SK-N-SH (cell line): Measurements from ENCODE around the gene CRTC3. TPM values are rescaled to one million over a fixed set of nuclear protein-coding genes. Genes with fewer than 3 reads are reported as not detected.

ENCODE experiments used
- CTCF ChIA-PET: fragments of 300-600, 350-600 bp; formaldehyde crosslinking; extraction: SDS; loops from one replicate; lab custom pipeline; 2021; lab: Yijun Ruan, JAX
- POLR2A ChIA-PET: fragments of 350-600 bp; sonication (Branson Sonifier 250); formaldehyde crosslinking; extraction: SDS; loops from one replicate; lab custom pipeline; 2020; ENCODE audit warnings: antibody characterized with exemption, inconsistent platforms; lab: Yijun Ruan, JAX
- DNase-seq: peaks from one replicate; pipeline ENCODE4 v3.0.0; 2012
- H2AFZ ChIP-seq: fragments of 200-600 bp; sonication (generic); 2 replicates; pipeline ENCODE4 v1.8.1; 2016; ENCODE audit warnings: antibody characterized with exemption, mild to moderate bottlenecking, low read depth
- H3F3A ChIP-seq: fragments of 200-600 bp; sonication (generic); replicated peaks from 2 replicates; pipeline ENCODE3; 2016; ENCODE audit warnings: antibody characterized with exemption, mild to moderate bottlenecking; ENCODE audit not compliant: insufficient read depth
- H3K27ac ChIP-seq, 2 experiments: fragments of 200-500 bp in 1 of 2; fragments of 200-600 bp in 1 of 2; sonication (Bioruptor generic) in 1 of 2; sonication (generic), shearing (Covaris generic) in 1 of 2; 2 replicates each; pipeline versions ENCODE4 v1.5.1 to v1.6.1; 2014 to 2016; ENCODE audit warnings: low read depth in 2 of 2, inconsistent platforms in 1 of 2, low read length in 1 of 2, mild to moderate bottlenecking in 1 of 2, mixed read lengths in 1 of 2
- H3K27me3 ChIP-seq: fragments of 200-600 bp; sonication (generic), shearing (Covaris generic); 2 replicates; pipeline ENCODE4 v1.6.1; 2016; ENCODE audit warnings: mixed run types; ENCODE audit not compliant: insufficient read depth
- H3K36me3 ChIP-seq, 2 experiments: fragments of 200-500 bp in 1 of 2; fragments of 200-600 bp in 1 of 2; sonication (Bioruptor generic) in 1 of 2; sonication (generic) in 1 of 2; replicated peaks in 1 of 2; 2 replicates each; pipeline versions ENCODE3 to v1.5.1; 2014 to 2016; ENCODE audit warnings: low read length in 1 of 2, mild to moderate bottlenecking in 1 of 2; ENCODE audit not compliant: insufficient read depth in 2 of 2, control insufficient read depth in 1 of 2
- H3K4me1 ChIP-seq, 2 experiments: fragments of 200-500 bp in 1 of 2; fragments of 200-600 bp in 1 of 2; sonication (Bioruptor generic) in 1 of 2; sonication (generic), shearing (Covaris generic) in 1 of 2; 2 replicates each; pipeline versions ENCODE4 v1.5.1 to v1.6.1; 2014 to 2016; ENCODE audit warnings: low read depth in 1 of 2, low read length in 1 of 2, mixed run types in 1 of 2; ENCODE audit not compliant: insufficient read depth in 2 of 2, control insufficient read depth in 1 of 2
- H3K4me2 ChIP-seq: fragments of 200-600 bp; sonication (generic), shearing (Covaris generic); 2 replicates; pipeline ENCODE4 v1.6.1; 2017; ENCODE audit warnings: mixed run types
- H3K4me3 ChIP-seq, 2 experiments: fragments of 200-500 bp in 1 of 2; fragments of 200-600 bp in 1 of 2; sonication (Bioruptor generic) in 1 of 2; sonication (generic), shearing (Covaris generic) in 1 of 2; 2 replicates each; pipeline versions ENCODE4 v1.5.1 to v1.8.1; 2014 to 2016; ENCODE audit warnings: low read depth in 2 of 2, inconsistent platforms in 1 of 2, low read length in 1 of 2, mild to moderate bottlenecking in 1 of 2, mixed read lengths in 1 of 2, moderate library complexity in 1 of 2
- H3K79me2 ChIP-seq: fragments of 200-600 bp; sonication (generic); 2 replicates; pipeline ENCODE4 v1.8.1; 2017; ENCODE audit warnings: mild to moderate bottlenecking; ENCODE audit not compliant: insufficient read depth
- H3K9ac ChIP-seq: fragments of 200-600 bp; sonication (generic); 2 replicates; pipeline ENCODE4 v1.6.1; 2017; ENCODE audit warnings: mixed run types
- H3K9me2 ChIP-seq: fragments of 200-600 bp; sonication (generic); 2 replicates; pipeline ENCODE4 v1.6.1; 2017; ENCODE audit warnings: mixed run types
- H3K9me3 ChIP-seq: fragments of 200-600 bp; sonication (generic); 2 replicates; pipeline ENCODE4 v1.6.1; 2017; ENCODE audit warnings: mixed run types, mild to moderate bottlenecking, moderate library complexity
- H4K20me1 ChIP-seq: fragments of 200-600 bp; sonication (generic); 2 replicates; pipeline ENCODE4 v1.6.1; 2017; ENCODE audit warnings: mild to moderate bottlenecking, mixed run types; ENCODE audit not compliant: insufficient read depth
- CTCF ChIP-seq: fragments of 200-600 bp; sonication (generic); IDR thresholded peaks from 2 replicates; pipeline ENCODE4 v1.6.1; 2017; ENCODE audit warnings: antibody characterized with exemption, mild to moderate bottlenecking, moderate library complexity
- ELF1 ChIP-seq: IDR thresholded peaks from 2 replicates; pipeline ENCODE4 v1.4.0; 2012
- EP300 ChIP-seq, 2 experiments: IDR thresholded peaks; 2 replicates each; pipeline versions ENCODE4 v1.4.0 to v1.6.1; 2012; ENCODE audit warnings: borderline replicate concordance in 1 of 2, low read depth in 1 of 2, low read length in 1 of 2
- EZH2phosphoT487 ChIP-seq: fragments of 200-600 bp; sonication (generic); IDR thresholded peaks from 2 replicates; pipeline ENCODE4 v1.6.1; 2017; ENCODE audit warnings: low read depth, mixed run types, mild to moderate bottlenecking, antibody characterized with exemption, moderate library complexity, borderline replicate concordance
- FOSL2 ChIP-seq: IDR thresholded peaks from 2 replicates; pipeline ENCODE4 v1.4.0; 2012; ENCODE audit warnings: low read depth, mild to moderate bottlenecking, moderate library complexity, borderline replicate concordance
- FOXJ3 ChIP-seq: sonication (generic); formaldehyde crosslinking; IDR thresholded peaks from 2 replicates; pipeline ENCODE4 v1.5.1; 2020; ENCODE audit warnings: mild to moderate bottlenecking, missing genetic modification reagents
- FOXM1 ChIP-seq: IDR thresholded peaks from 2 replicates; pipeline ENCODE4 v1.4.0; 2012; ENCODE audit warnings: low read depth, mild to moderate bottlenecking
- GABPA ChIP-seq: IDR thresholded peaks from 2 replicates; pipeline ENCODE4 v1.4.0; 2012; ENCODE audit warnings: low read depth, mild to moderate bottlenecking
- GATA2 ChIP-seq: sonication (generic); formaldehyde crosslinking; IDR thresholded peaks from 2 replicates; pipeline ENCODE4 v1.5.0; 2020; ENCODE audit warnings: mild to moderate bottlenecking, missing genetic modification reagents
- IRF3 ChIP-seq: fragments of 150-350 bp; IDR thresholded peaks from 2 replicates; pipeline ENCODE4 v1.6.1; 2016; ENCODE audit warnings: mild to moderate bottlenecking, low read depth, low read length
- JUND ChIP-seq: IDR thresholded peaks from 2 replicates; pipeline ENCODE4 v1.4.0; 2012
- MAX ChIP-seq: IDR thresholded peaks from 2 replicates; pipeline ENCODE4 v1.4.0; 2012; ENCODE audit warnings: low read depth
- MXI1 ChIP-seq: IDR thresholded peaks from 2 replicates; pipeline ENCODE4 v1.6.1; 2012; ENCODE audit warnings: mild to moderate bottlenecking, low read depth, low read length, improper control_type of control experiment
- NFIC ChIP-seq: IDR thresholded peaks from 2 replicates; pipeline ENCODE4 v1.4.0; 2012; ENCODE audit warnings: borderline replicate concordance
- RCOR1 ChIP-seq: fragments of 150-350 bp; IDR thresholded peaks from 2 replicates; pipeline ENCODE4 v1.6.1; 2017; ENCODE audit warnings: antibody characterized with exemption, low read length
- RFX5 ChIP-seq: IDR thresholded peaks from 2 replicates; pipeline ENCODE4 v1.6.1; 2012; ENCODE audit warnings: mild to moderate bottlenecking, improper control_type of control experiment, low read length
- SIN3A ChIP-seq: IDR thresholded peaks from 2 replicates; pipeline ENCODE4 v1.6.1; 2012; ENCODE audit warnings: low read depth, mild to moderate bottlenecking, low read length, moderate library complexity, borderline replicate concordance
- SMC3 ChIP-seq: IDR thresholded peaks from 2 replicates; pipeline ENCODE4 v1.6.1; 2012; ENCODE audit warnings: low read depth, low read length, improper control_type of control experiment
- TCF12 ChIP-seq: IDR thresholded peaks from 2 replicates; pipeline ENCODE4 v1.4.0; 2012
- TEAD4 ChIP-seq: IDR thresholded peaks from 2 replicates; pipeline ENCODE4 v1.4.0; 2012; ENCODE audit warnings: mild to moderate bottlenecking, borderline replicate concordance; ENCODE audit not compliant: insufficient read depth
- USF2 ChIP-seq: fragments of 150-350 bp; IDR thresholded peaks from 2 replicates; pipeline ENCODE4 v1.6.1; 2017; ENCODE audit warnings: antibody characterized with exemption, low read length, low read depth, borderline replicate concordance
- YY1 ChIP-seq: IDR thresholded peaks from 2 replicates; pipeline ENCODE4 v1.4.0; 2012; ENCODE audit warnings: low read depth, mild to moderate bottlenecking
- ZBTB33 ChIP-seq: IDR thresholded peaks from 2 replicates; pipeline ENCODE4 v1.4.0; 2012; ENCODE audit warnings: low read depth, borderline replicate concordance
- WGBS: methylation state at CpG from one replicate; pipeline ENCODE4 v1.1.6; 2017; ENCODE audit warnings: low lambda C conversion rate; 5-methylcytosine and 5-hydroxymethylcytosine counted together
- polyA plus RNA-seq, 3 experiments: library from polyadenylated mRNA; depleted of rRNA; stranded (reverse); fragments of >200 nt; gene quantifications; 2 replicates each; pipeline ENCODE4 v1.2.3, GENCODE V29; 2012

The CRTC3 gene
- polyA plus RNA-seq, 1 of the 3 experiments (the other 2 are of a cell fraction): 16.7 TPM

GRCh38 chr15:90489944-90490343, 39.8 kb upstream of the CRTC3 start:
- H3K27ac ChIP-seq: no peak overlapping the region
- peaks cover 65 to 96% of the 10 kb centered on the region in 2 experiments for H3K36me3 ChIP-seq
- H3K4me3 ChIP-seq: no peak overlapping the region
- no peaks in the 10 kb centered on the region for H4K20me1 ChIP-seq
- H3F3A ChIP-seq: peaks cover 14% of the 10 kb centered on the region
- H3K9me3 ChIP-seq: no peaks in the 10 kb centered on the region
- TF ChIP-seq FOSL2 (no peak), SMC3 (no peak), RCOR1 (no peak), FOXM1 (no peak), EP300 (IDR thresholded peaks at IDR 0.05; ENCODE audit: borderline replicate concordance in 1 of 2, low read depth in 1 of 2, low read length in 1 of 2) (no peak), MAX (no peak), GABPA (no peak), EZH2phosphoT487 (no peak), ZBTB33 (no peak), ELF1 (no peak), NFIC (no peak), USF2 (no peak), RFX5 (no peak), TEAD4 (no peak), GATA2 (CRISPR knock-in tag) (no peak), YY1 (no peak)
- H3K4me1 ChIP-seq: no peaks in the 10 kb centered on the region
- H3K9ac ChIP-seq: no peak overlapping the region
- no peak overlapping the region for H2AFZ ChIP-seq
- POLR2A ChIA-PET: no interaction called here
- 96% methylated on average over 2 of the region's 2 CpGs for WGBS
- peaks cover 3% of the 10 kb centered on the region; the same call in 1 of the 2 replicates for H3K79me2 ChIP-seq
- CTCF ChIA-PET: interaction anchor here (1.1 to 3.8 kb wide), 6 partner anchors 8 to 396 kb away, joined by 3 to 17 read pairs (median 4); no protein-coding TSS in a partner anchor
- no peaks in the 10 kb centered on the region for H3K27me3 ChIP-seq
- H3K9me2 ChIP-seq: no peaks in the 10 kb centered on the region
- no peak for DNase-seq
- no peak overlapping the region for H3K4me2 ChIP-seq

GRCh38 chr15:90493647-90494046, 36.1 kb upstream of the CRTC3 start:
- Histone ChIP-seq H3K27ac (no peak overlapping the region), H3K9me2 (no peaks in the 10 kb centered on the region), H3K79me2 (no peaks in the 10 kb centered on the region), H3K9ac (no peak overlapping the region), H3K4me3 (no peak overlapping the region), H3K9me3 (no peaks in the 10 kb centered on the region), H3K4me2 (no peak overlapping the region), H3K4me1 (no peaks in the 10 kb centered on the region), H4K20me1 (no peaks in the 10 kb centered on the region), H2AFZ (no peak overlapping the region), H3K27me3 (no peaks in the 10 kb centered on the region), H3F3A (peaks cover 16% of the 10 kb centered on the region), H3K36me3 (peaks cover 76 to 86% of the 10 kb centered on the region in 2 experiments)
- ChIA-PET POLR2A (no interaction called here), CTCF (no interaction called here)
- no peak for DNase-seq
- TF ChIP-seq IRF3: no peak
- TF ChIP-seq CTCF: no peak
- TF ChIP-seq EZH2phosphoT487: no peak
- TF ChIP-seq FOSL2: no peak
- no peak for TF ChIP-seq RFX5
- no peak for TF ChIP-seq JUND
- no peak for TF ChIP-seq RCOR1
- no peak for TF ChIP-seq TCF12
- TF ChIP-seq FOXJ3 (CRISPR knock-in tag): no peak
- no peak for TF ChIP-seq FOXM1
- no peak for TF ChIP-seq SIN3A
- TF ChIP-seq MXI1: no peak
- no peak for TF ChIP-seq ELF1
- TF ChIP-seq EP300 (IDR thresholded peaks at IDR 0.05; ENCODE audit: borderline replicate concordance in 1 of 2, low read depth in 1 of 2, low read length in 1 of 2): no peak
